GM21423 (cell line): ENCODE results near the gene KLKB1.

Source experiments
- ATAC-seq: cut with Tn5 transposase; IDR thresholded peaks from one replicate; pipeline ENCODE4 v1.9.1; 2021; ENCODE audit warnings: mild to moderate bottlenecking, moderate library complexity; ENCODE audit not compliant: unreplicated experiment

The KLKB1 gene

GRCh38 chr4:186227221-186227620 is at the start of gene KLKB1:
Gene KLKB1, plus strand, starts transcription at chr4:186227507. Its CDS starts 689 bp downstream, at chr4:186228196.
- ATAC-seq = no peak

- ATAC-seq = no peak
These were observed 39.2 kb upstream of the KLKB1 start for GRCh38 chr4:186188107-186188506.

GRCh38 chr4:186189656-186190055 is 37.7 kb upstream of the KLKB1 start:
- no peak for ATAC-seq

- ATAC-seq = peak; percentile 34
These were observed 36.6 kb upstream of the KLKB1 start for GRCh38 chr4:186190581-186191199.

GRCh38 chr4:186191200-186192065 is 35.9 kb upstream of the KLKB1 start, which contains the start of gene CYP4V2:
Gene CYP4V2, plus strand, starts transcription at chr4:186191567. Its CDS starts 257 bp downstream, at chr4:186191824.
- ATAC-seq = peak; percentile 86

- ATAC-seq = peak; percentile 16
These were observed 35.2 kb upstream of the KLKB1 start for GRCh38 chr4:186192066-186192612.

- ATAC-seq = no peak
These were observed 33.5 kb upstream of the KLKB1 start for GRCh38 chr4:186193851-186194250.

GRCh38 chr4:186196063-186196462 is 31.2 kb upstream of the KLKB1 start:
- no peak for ATAC-seq

GRCh38 chr4:186200516-186200915 is 26.8 kb upstream of the KLKB1 start:
- ATAC-seq = no peak

GRCh38 chr4:186201010-186201409 is 26.3 kb upstream of the KLKB1 start:
- ATAC-seq = no peak

GRCh38 chr4:186201535-186202230 is 25.6 kb upstream of the KLKB1 start:
- peak; percentile 80 for ATAC-seq

GRCh38 chr4:186202490-186203140 is 24.7 kb upstream of the KLKB1 start:
- no peak for ATAC-seq

- ATAC-seq = no peak
These were observed 23.9 kb upstream of the KLKB1 start for GRCh38 chr4:186203406-186203805.

- ATAC-seq = no peak
These were observed 23.2 kb upstream of the KLKB1 start for GRCh38 chr4:186204103-186204559.

GRCh38 chr4:186204686-186205085 is 22.6 kb upstream of the KLKB1 start:
- ATAC-seq = no peak

GRCh38 chr4:186205156-186205555 is 22.2 kb upstream of the KLKB1 start:
- ATAC-seq = no peak

GRCh38 chr4:186216465-186217024 is 10.8 kb upstream of the KLKB1 start:
- ATAC-seq = no peak

- no peak for ATAC-seq
These were observed 9.5 kb upstream of the KLKB1 start for GRCh38 chr4:186217733-186218293.

- no peak for ATAC-seq
These were observed 5.7 kb upstream of the KLKB1 start for GRCh38 chr4:186221624-186222023.

GRCh38 chr4:186225848-186226247 is 1.5 kb upstream of the KLKB1 start:
- no peak for ATAC-seq
